Breast epithelium (tissue), 3 donors: ENCODE results near the gene LRG1.

Experiments used
- CTCF ChIP-seq, 3 donors: fragments of 450-650 bp; IDR thresholded peaks; one replicate each; pipeline ENCODE4 v1.5.1; 2016 to 2017; ENCODE audit warnings: antibody characterized with exemption in 3 of 3, mild to moderate bottlenecking in 3 of 3, moderate library complexity in 3 of 3
- POLR2AphosphoS5 ChIP-seq, 3 donors: sonication (generic); formaldehyde crosslinking; IDR thresholded peaks; one replicate each; pipeline ENCODE4 v1.6.1; 2017; ENCODE audit warnings: antibody characterized with exemption in 3 of 3

GRCh38 chr19:4512070-4512469 lies 27.8 kb downstream of the LRG1 start:
- TF ChIP-seq CTCF (IDR thresholded peaks at IDR 0.05) (no peak), POLR2AphosphoS5 (IDR thresholded peaks at IDR 0.05) (no peak)
